ENCODE results near the gene FNDC3A. TPM values are rescaled to one million over a fixed set of nuclear protein-coding genes. Genes with fewer than 3 reads are reported as not detected.
A peak's percentile ranks its signal among the peaks of the same experiment; 100 is the strongest.

Gene FNDC3A
- total RNA-seq, 2 experiments from 2014 or later = 21.1 to 21.6 TPM

GRCh38 chr13:49220036-49220855, 244.5 kb downstream of the FNDC3A start, which contains the start of gene MLNR:
MLNR (plus strand) TSS chr13:49220338; CDS start chr13:49220338, 0 bp downstream.
- POLR2A ChIA-PET = no interaction called here
- Mint-ChIP-seq H3K27ac (no peak within 1 kb of the TSS), H3K4me3 (peak within 1 kb of the TSS; percentile 52), H3K9me3 (no peaks in the 10 kb centered on the region), H3K36me3 (peaks cover 2% of the 10 kb centered on the region), H3K27me3 (peaks cover 52% of the 10 kb centered on the region), H3K4me1 (ENCODE audit: low read depth) (peaks cover 6% of the 10 kb centered on the region)
- intact Hi-C loops (cut with micrococcal nuclease) = no loop called here
- CTCF ChIA-PET = interaction anchor here (0.7 to 2.0 kb wide), 2 partner anchors 20 to 191 kb away, joined by 3 to 5 read pairs; no protein-coding TSS in a partner anchor
- DNase-seq = peak; percentile 58

GRCh38 chr13:49220856-49221589, 245.3 kb downstream of the FNDC3A start:
- POLR2A ChIA-PET = interaction anchor here (0.8 kb wide), 1 partner anchor 27 kb away, joined by 3 read pairs; the partner anchor contains the start of gene CDADC1
- Mint-ChIP-seq H3K36me3 (peaks cover under 1% of the 10 kb centered on the region), H3K4me1 (ENCODE audit: low read depth) (peaks cover 4% of the 10 kb centered on the region), H3K9me3 (no peaks in the 10 kb centered on the region), H3K27me3 (peaks cover 54% of the 10 kb centered on the region), H3K4me3 (peak overlapping the region; percentile 52), H3K27ac (no peak overlapping the region)
- DNase-seq = peak; percentile 46
- intact Hi-C loops (cut with micrococcal nuclease) = no loop called here
- CTCF ChIA-PET = interaction anchor here (0.8 kb wide), 1 partner anchor 60 kb away, joined by 3 read pairs; no protein-coding TSS in a partner anchor

DNA sequence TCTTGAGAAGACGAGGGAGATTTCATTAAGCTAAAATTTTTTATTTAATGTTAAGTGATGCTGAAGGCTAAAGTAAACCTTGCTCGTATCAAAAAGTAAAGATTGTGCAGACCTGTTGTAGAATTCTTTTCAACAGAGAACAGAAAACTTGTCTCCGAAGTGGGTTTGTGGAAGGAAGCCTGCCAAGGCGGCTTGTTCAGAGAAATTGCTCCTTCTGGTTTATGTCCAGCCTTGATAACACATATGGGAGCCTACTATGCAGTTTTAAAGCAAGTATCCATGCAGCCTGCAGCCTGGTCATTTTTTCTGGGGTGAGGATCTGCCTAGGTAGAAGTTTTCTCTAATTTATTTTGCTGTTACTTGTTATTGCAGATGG, 245.9 kb downstream of the FNDC3A start:
- no peaks in the 10 kb centered on the region for H3K9me3 Mint-ChIP-seq
- H3K36me3 Mint-ChIP-seq = no peaks in the 10 kb centered on the region
- H3K27ac Mint-ChIP-seq = no peak overlapping the region
- ChIA-PET CTCF (interaction anchor here (0.8 kb wide), 1 partner anchor 59 kb away, joined by 3 read pairs; no protein-coding TSS in a partner anchor), POLR2A (interaction anchor here (0.8 kb wide), 1 partner anchor 26 kb away, joined by 3 read pairs; the partner anchor contains the start of gene CDADC1)
- H3K4me3 Mint-ChIP-seq = no peak overlapping the region
- peaks cover 4% of the 10 kb centered on the region for H3K4me1 Mint-ChIP-seq (ENCODE audit: low read depth)
- peaks cover 54% of the 10 kb centered on the region for H3K27me3 Mint-ChIP-seq
- no peak for DNase-seq
- intact Hi-C loops (cut with micrococcal nuclease) = no loop called here

- Mint-ChIP-seq H3K4me3 (no peak overlapping the region), H3K9me3 (no peaks in the 10 kb centered on the region), H3K4me1 (ENCODE audit: low read depth) (peaks cover 2% of the 10 kb centered on the region), H3K27ac (no peak overlapping the region), H3K27me3 (peaks cover 26% of the 10 kb centered on the region), H3K36me3 (no peaks in the 10 kb centered on the region)
- no peak for DNase-seq
- CTCF ChIA-PET = interaction anchor here (0.6 kb wide), 1 partner anchor 56 kb away, joined by 3 read pairs; no protein-coding TSS in a partner anchor
- POLR2A ChIA-PET = no interaction called here
- intact Hi-C loops (cut with micrococcal nuclease) = no loop called here
These were observed 249.7 kb downstream of the FNDC3A start for GRCh38 chr13:49225223-49226042.

GRCh38 chr13:49226613-49227012, 250.9 kb downstream of the FNDC3A start:
- DNase-seq = no peak
- Mint-ChIP-seq H3K9me3 (no peaks in the 10 kb centered on the region), H3K4me3 (no peak overlapping the region), H3K36me3 (no peaks in the 10 kb centered on the region), H3K4me1 (ENCODE audit: low read depth) (no peaks in the 10 kb centered on the region), H3K27me3 (peaks cover 18% of the 10 kb centered on the region), H3K27ac (no peak overlapping the region)
- POLR2A ChIA-PET = interaction anchor here (1.0 kb wide), 1 partner anchor 17 kb away, joined by 3 read pairs; no protein-coding TSS in a partner anchor
- CTCF ChIA-PET = no interaction called here
- intact Hi-C loops (cut with micrococcal nuclease) = no loop called here

GRCh38 chr13:49234741-49235140, 259.0 kb downstream of the FNDC3A start:
- Mint-ChIP-seq H3K4me1 (ENCODE audit: low read depth) (no peaks in the 10 kb centered on the region), H3K27ac (no peak overlapping the region), H3K4me3 (no peak overlapping the region), H3K9me3 (no peaks in the 10 kb centered on the region), H3K27me3 (peaks cover 3% of the 10 kb centered on the region), H3K36me3 (no peaks in the 10 kb centered on the region)
- no peak for DNase-seq
- intact Hi-C loops (cut with micrococcal nuclease) = no loop called here
- ChIA-PET CTCF (no interaction called here), POLR2A (no interaction called here)

- Mint-ChIP-seq H3K4me1 (ENCODE audit: low read depth) (no peaks in the 10 kb centered on the region), H3K27ac (no peak overlapping the region), H3K9me3 (no peaks in the 10 kb centered on the region), H3K4me3 (no peak overlapping the region), H3K36me3 (no peaks in the 10 kb centered on the region), H3K27me3 (peaks cover 3% of the 10 kb centered on the region)
- ChIA-PET CTCF (interaction anchor here (5.1 kb wide), 1 partner anchor 45 kb away, joined by 58 read pairs; no protein-coding TSS in a partner anchor), POLR2A (interaction anchor here (0.6 kb wide), 1 partner anchor 234 kb away, joined by 4 read pairs; no protein-coding TSS in a partner anchor)
- intact Hi-C loops (cut with micrococcal nuclease) = no loop called here
- DNase-seq = no peak
These were observed 260.2 kb downstream of the FNDC3A start for GRCh38 chr13:49235856-49236431.

DNA sequence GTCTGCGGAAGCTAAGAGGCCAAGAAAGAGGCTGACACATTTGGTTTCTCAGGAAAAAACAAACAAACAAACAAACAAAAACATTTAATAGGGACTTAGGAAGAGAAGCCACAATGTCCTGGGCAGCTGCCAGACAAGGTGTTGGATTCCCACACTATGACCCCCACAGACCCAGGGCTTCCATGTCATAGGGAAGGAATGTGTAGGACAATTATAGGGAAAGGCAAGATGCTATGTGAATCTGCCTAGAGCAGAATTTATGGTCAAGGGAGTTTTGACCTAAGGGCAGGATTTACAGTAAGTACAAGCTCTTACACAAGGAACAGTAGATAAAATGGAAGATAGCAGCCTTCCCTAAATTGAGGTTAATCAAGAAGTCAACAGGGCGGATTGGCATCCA, 262.9 kb downstream of the FNDC3A start:
- peaks cover 4% of the 10 kb centered on the region for H3K27me3 Mint-ChIP-seq
- DNase-seq = no peak
- no peaks in the 10 kb centered on the region for H3K4me1 Mint-ChIP-seq (ENCODE audit: low read depth)
- CTCF ChIA-PET = interaction anchor here (0.7 to 5.1 kb wide), 2 partner anchors 25 to 42 kb away, joined by 3 to 58 read pairs; no protein-coding TSS in a partner anchor
- H3K9me3 Mint-ChIP-seq = no peaks in the 10 kb centered on the region
- intact Hi-C loops (cut with micrococcal nuclease) = no loop called here
- H3K27ac Mint-ChIP-seq = no peak overlapping the region
- POLR2A ChIA-PET = no interaction called here
- no peak overlapping the region for H3K4me3 Mint-ChIP-seq
- no peaks in the 10 kb centered on the region for H3K36me3 Mint-ChIP-seq

- ChIA-PET CTCF (interaction anchor here (0.8 to 5.1 kb wide), 14 partner anchors 8 to 470 kb away, joined by 3 to 58 read pairs (median 4); partner anchors contain the start of genes CDADC1 and MLNR), POLR2A (no interaction called here)
- H3K36me3 Mint-ChIP-seq = no peaks in the 10 kb centered on the region
- peaks cover 2% of the 10 kb centered on the region for H3K27me3 Mint-ChIP-seq
- no peak overlapping the region for H3K27ac Mint-ChIP-seq
- intact Hi-C loops (cut with micrococcal nuclease) = loop anchor here (1.0 kb wide), 2 partner anchors 41 to 367 kb away; no protein-coding TSS in a partner anchor
- no peak overlapping the region for H3K4me3 Mint-ChIP-seq
- DNase-seq = peak; percentile 60
- H3K9me3 Mint-ChIP-seq = no peaks in the 10 kb centered on the region
- no peaks in the 10 kb centered on the region for H3K4me1 Mint-ChIP-seq (ENCODE audit: low read depth)
These were observed 264.3 kb downstream of the FNDC3A start for GRCh38 chr13:49240017-49240416.

- CTCF ChIA-PET = interaction anchor here (3.0 kb wide), 1 partner anchor 38 kb away, joined by 22 read pairs; no protein-coding TSS in a partner anchor
- intact Hi-C loops (cut with micrococcal nuclease) = no loop called here
- POLR2A ChIA-PET = no interaction called here
These were observed 265.6 kb downstream of the FNDC3A start for GRCh38 chr13:49241296-49241695.

DNA sequence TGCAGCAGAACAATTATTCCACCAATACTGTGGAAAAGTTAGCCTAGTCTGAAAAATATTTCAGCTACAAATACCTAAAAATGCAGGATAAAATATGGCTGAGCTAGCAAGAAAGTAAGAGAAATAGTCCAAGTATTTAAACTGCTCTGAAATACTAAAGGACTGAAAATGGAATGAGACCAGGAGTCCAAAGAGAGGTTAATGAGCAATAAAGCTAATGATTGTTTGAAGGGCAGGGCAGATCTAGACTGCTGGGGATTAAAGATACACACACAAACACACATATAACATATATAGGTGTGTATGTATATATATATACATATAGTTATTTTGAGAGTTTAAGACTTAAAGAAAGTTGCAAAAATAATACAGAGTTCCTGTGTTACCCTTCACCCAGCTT, 269.4 kb downstream of the FNDC3A start:
- no peaks in the 10 kb centered on the region for H3K9me3 Mint-ChIP-seq
- peaks cover 2% of the 10 kb centered on the region for H3K27me3 Mint-ChIP-seq
- H3K4me3 Mint-ChIP-seq = no peak overlapping the region
- intact Hi-C loops (cut with micrococcal nuclease) = loop anchor here (5.0 kb wide), 2 partner anchors 197 to 342 kb away; partner anchors contain the start of genes CAB39L, RCBTB1 and SETDB2
- no peak overlapping the region for H3K27ac Mint-ChIP-seq
- CTCF ChIA-PET = interaction anchor here (0.6 to 1.5 kb wide), 4 partner anchors 30 to 42 kb away, joined by 3 to 4 read pairs (median 4); no protein-coding TSS in a partner anchor
- H3K4me1 Mint-ChIP-seq (ENCODE audit: low read depth) = peaks cover 19% of the 10 kb centered on the region
- DNase-seq = no peak
- H3K36me3 Mint-ChIP-seq = peaks cover 2% of the 10 kb centered on the region
- POLR2A ChIA-PET = no interaction called here

More at GRCh38 chr13:49241296-49241695, 265.6 kb downstream of the FNDC3A start:
- DNase-seq = no peak
- Mint-ChIP-seq H3K36me3 (no peaks in the 10 kb centered on the region), H3K27me3 (peaks cover 2% of the 10 kb centered on the region), H3K4me3 (no peak overlapping the region), H3K27ac (no peak overlapping the region), H3K4me1 (ENCODE audit: low read depth) (no peaks in the 10 kb centered on the region), H3K9me3 (no peaks in the 10 kb centered on the region)
